HG02840 (cell line): ENCODE data around the gene STAT5B.

Source experiments
- ATAC-seq: cut with Tn5 transposase; IDR thresholded peaks from one replicate; pipeline ENCODE4 v1.9.1; 2021; ENCODE audit warnings: mild to moderate bottlenecking, moderate library complexity, moderate number of reproducible peaks; ENCODE audit not compliant: unreplicated experiment, low FRiP score

STAT5B gene

GRCh38 chr17:42159796-42160530 is 116.2 kb downstream of the STAT5B start:
- ATAC-seq, result no peak

- no peak for ATAC-seq
Observed at GRCh38 chr17:42155614-42156045, 120.6 kb downstream of the STAT5B start.

- ATAC-seq, result no peak
Observed at GRCh38 chr17:42153919-42154742, 122.1 kb downstream of the STAT5B start.
